GM12878 (cell line): ENCODE data around the gene MCEMP1. TPM values are rescaled to one million over a fixed set of nuclear protein-coding genes. Genes with fewer than 3 reads are reported as not detected.

ENCODE experiments used
- ASH2L ChIP-seq: fragments of 300-600, 200-600 bp; sonication (generic); IDR thresholded peaks from 2 replicates; pipeline ENCODE4 v1.6.1; 2017; ENCODE audit warnings: low read depth, mild to moderate bottlenecking, borderline replicate concordance
- BACH1 ChIP-seq: fragments of 450-650 bp; IDR thresholded peaks from 2 replicates; pipeline ENCODE4 v1.6.1; 2017; ENCODE audit warnings: mild to moderate bottlenecking, borderline replicate concordance
- BCL11A ChIP-seq: IDR thresholded peaks from 2 replicates; pipeline ENCODE4 v1.6.1; 2011; ENCODE audit warnings: low read depth, low read length
- BRCA1 ChIP-seq: IDR thresholded peaks from 2 replicates; pipeline ENCODE4 v1.6.1; 2011; ENCODE audit warnings: low read depth, low read length, improper control_type of control experiment
- CHD1 ChIP-seq: IDR thresholded peaks from 2 replicates; pipeline ENCODE4 v1.6.1; 2012; ENCODE audit warnings: low read depth, low read length, improper control_type of control experiment
- CREM ChIP-seq: IDR thresholded peaks from 2 replicates; pipeline ENCODE4 v1.6.1; 2014; ENCODE audit warnings: antibody characterized with exemption, low read depth
- EGR1 ChIP-seq, 2 experiments: IDR thresholded peaks; 1 replicate in 1 of 2; 2 replicates in 1 of 2; pipeline ENCODE4 v1.6.1; 2011 to 2012; ENCODE audit warnings: low read depth in 2 of 2, low read length in 2 of 2, borderline replicate concordance in 1 of 2, mild to moderate bottlenecking in 1 of 2, moderate library complexity in 1 of 2
- EP300 ChIP-seq, 2 experiments: fragments of 150-350 bp in 1 of 2; IDR thresholded peaks; 2 replicates each; pipeline ENCODE4 v1.6.1; 2011 to 2012; ENCODE audit warnings: low read depth in 2 of 2, low read length in 2 of 2, borderline replicate concordance in 1 of 2, improper control_type of control experiment in 1 of 2, inconsistent platforms in 1 of 2; ENCODE audit not compliant: control insufficient read depth in 1 of 2
- JUND ChIP-seq: IDR thresholded peaks from 2 replicates; pipeline ENCODE4 v1.6.1; 2012; ENCODE audit warnings: low read depth, mild to moderate bottlenecking, low read length, improper control_type of control experiment, moderate library complexity
- NFXL1 ChIP-seq: fragments of 450-650 bp; IDR thresholded peaks from 2 replicates; pipeline ENCODE4 v1.6.1; 2017; ENCODE audit warnings: antibody characterized with exemption, mild to moderate bottlenecking, borderline replicate concordance
- NFYA ChIP-seq: IDR thresholded peaks from 2 replicates; pipeline ENCODE4 v1.6.1; 2011; ENCODE audit warnings: low read depth, mild to moderate bottlenecking, low read length, improper control_type of control experiment, borderline replicate concordance
- NFYB ChIP-seq: IDR thresholded peaks from 2 replicates; pipeline ENCODE4 v1.6.1; 2011; ENCODE audit warnings: low read depth, mild to moderate bottlenecking, low read length, improper control_type of control experiment, moderate library complexity; ENCODE audit not compliant: insufficient read depth
- PAX5 ChIP-seq: IDR thresholded peaks from 2 replicates; pipeline ENCODE4 v1.6.1; 2011; ENCODE audit warnings: low read depth, low read length, borderline replicate concordance
- POLR2AphosphoS2 ChIP-seq: IDR thresholded peaks from 2 replicates; pipeline ENCODE4 v1.6.1; 2011; ENCODE audit warnings: low read depth, mild to moderate bottlenecking, low read length, improper control_type of control experiment, moderate library complexity
- RAD21 ChIP-seq: IDR thresholded peaks from 2 replicates; pipeline ENCODE4 v1.6.1; 2011; ENCODE audit warnings: mild to moderate bottlenecking, low read depth, low read length, moderate library complexity; ENCODE audit not compliant: insufficient read depth
- RBBP5 ChIP-seq: fragments of 200-600 bp; sonication (generic); conservative IDR thresholded peaks from 2 replicates; pipeline ENCODE4 v1.6.1; 2016
- STAT1 ChIP-seq: fragments of 450-650 bp; conservative IDR thresholded peaks from 2 replicates; pipeline ENCODE4 v1.6.1; 2014; ENCODE audit warnings: antibody characterized with exemption, mild to moderate bottlenecking
- SUZ12 ChIP-seq: fragments of 200-600 bp; sonication (generic); IDR thresholded peaks from one replicate; pipeline ENCODE4 v1.6.1; 2018; ENCODE audit warnings: antibody characterized with exemption, mild to moderate bottlenecking; ENCODE audit not compliant: unreplicated experiment
- polyA plus RNA-seq, 11 experiments: library from polyadenylated mRNA; depleted of rRNA in 4 of 11; unstranded in 6 of 11; stranded (reverse) in 5 of 11; fragments of >200 nt; fragmentation: Nextera tagmentation in 4 of 11; fragmentation: Illumina TruSeq in 1 of 11; extraction: Ambion mirVana in 4 of 11; extraction: Trizol in 1 of 11; gene quantifications; 1 replicate in 1 of 11; 2 replicates in 10 of 11; pipeline versions ENCODE4 v1.2.1 to v1.2.3, GENCODE V29; 2011 to 2016; ENCODE audit warnings: inconsistent platforms in 2 of 11, missing spikeins in 2 of 11, low read depth in 1 of 11
- total RNA-seq, 4 experiments: library from RNA; depleted of rRNA in 3 of 4; stranded (reverse); fragments of >200 nt in 3 of 4; fragmentation: Illumina TruSeq in 1 of 4; extraction: Trizol in 1 of 4; gene quantifications; 2 replicates each; pipeline versions ENCODE4 v1.2.1 to v1.2.3, GENCODE V29; 2013 to 2021
- TF ChIP-seq, protein P1 (sequence below): fragments of 450-650 bp; formaldehyde crosslinking; IDR thresholded peaks from 2 replicates; pipeline ENCODE4 v1.4.0; 2022; ENCODE audit warnings: mild to moderate bottlenecking, moderate library complexity
- TF ChIP-seq, protein P2 (sequence below): fragments of 450-650 bp; formaldehyde crosslinking; IDR thresholded peaks from 2 replicates; pipeline ENCODE4 v1.4.0; 2020; ENCODE audit warnings: mild to moderate bottlenecking, moderate library complexity
- TF ChIP-seq, protein P3 (sequence below): fragments of 450-650 bp; IDR thresholded peaks from 2 replicates; pipeline ENCODE4 v1.6.1; 2014; ENCODE audit warnings: mild to moderate bottlenecking

MCEMP1 gene
- total and polyA plus RNA-seq, 10 of the 15 experiments (the other 5 are each of a cell fraction or from before 2014, with no cell fraction given), result 0.08 to 0.55 (median 0.26) TPM; not detected in 1

DNA sequence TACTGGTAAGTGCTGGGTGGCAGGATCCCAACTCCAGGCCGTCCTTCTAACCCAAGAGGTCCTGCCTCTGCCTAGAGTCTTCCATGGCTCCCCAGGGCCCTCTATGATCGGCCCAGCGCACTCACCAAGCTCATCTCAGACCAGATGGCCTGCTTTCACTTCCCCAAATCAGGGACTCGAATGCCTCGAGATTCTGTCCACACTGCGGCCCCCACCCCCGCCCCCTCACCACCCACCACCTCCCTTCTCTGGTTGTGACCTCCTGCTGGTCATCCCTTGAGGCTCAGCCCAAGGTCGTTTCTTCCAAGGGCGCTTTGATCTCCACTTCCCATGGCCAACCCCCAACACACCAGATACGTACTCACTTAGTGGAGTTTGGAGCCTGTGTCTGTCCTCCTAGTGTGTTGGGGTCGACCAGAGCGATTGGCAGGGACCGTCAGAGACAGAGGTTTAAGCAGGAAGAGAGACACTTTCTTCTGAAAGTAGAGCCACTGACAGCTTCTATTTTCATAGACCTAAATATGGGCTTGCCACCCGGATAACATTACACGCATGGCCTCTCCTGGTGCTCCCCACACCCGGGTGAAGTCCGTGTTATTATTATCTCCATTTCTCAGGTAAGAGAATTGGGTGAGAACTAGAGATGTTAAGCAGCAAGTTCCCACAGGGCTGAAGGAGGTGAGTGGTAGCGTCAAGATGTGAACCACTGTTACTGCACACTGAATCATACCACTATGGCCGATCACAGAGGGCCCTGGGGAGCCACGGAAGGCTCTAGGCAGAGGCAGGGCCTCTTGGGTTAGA is 25.0 kb downstream of the MCEMP1 start, which contains the start of gene FCER2 (continued):
- no peak; the same call in 1 of the 2 replicates for TF ChIP-seq BACH1
- TF ChIP-seq ASH2L, result no peak
- peak; percentile 90 for TF ChIP-seq PAX5
- TF ChIP-seq BRCA1, result no peak
- no peak for TF ChIP-seq SUZ12
- TF ChIP-seq RBBP5, result no peak
- TF ChIP-seq, protein P1, sequence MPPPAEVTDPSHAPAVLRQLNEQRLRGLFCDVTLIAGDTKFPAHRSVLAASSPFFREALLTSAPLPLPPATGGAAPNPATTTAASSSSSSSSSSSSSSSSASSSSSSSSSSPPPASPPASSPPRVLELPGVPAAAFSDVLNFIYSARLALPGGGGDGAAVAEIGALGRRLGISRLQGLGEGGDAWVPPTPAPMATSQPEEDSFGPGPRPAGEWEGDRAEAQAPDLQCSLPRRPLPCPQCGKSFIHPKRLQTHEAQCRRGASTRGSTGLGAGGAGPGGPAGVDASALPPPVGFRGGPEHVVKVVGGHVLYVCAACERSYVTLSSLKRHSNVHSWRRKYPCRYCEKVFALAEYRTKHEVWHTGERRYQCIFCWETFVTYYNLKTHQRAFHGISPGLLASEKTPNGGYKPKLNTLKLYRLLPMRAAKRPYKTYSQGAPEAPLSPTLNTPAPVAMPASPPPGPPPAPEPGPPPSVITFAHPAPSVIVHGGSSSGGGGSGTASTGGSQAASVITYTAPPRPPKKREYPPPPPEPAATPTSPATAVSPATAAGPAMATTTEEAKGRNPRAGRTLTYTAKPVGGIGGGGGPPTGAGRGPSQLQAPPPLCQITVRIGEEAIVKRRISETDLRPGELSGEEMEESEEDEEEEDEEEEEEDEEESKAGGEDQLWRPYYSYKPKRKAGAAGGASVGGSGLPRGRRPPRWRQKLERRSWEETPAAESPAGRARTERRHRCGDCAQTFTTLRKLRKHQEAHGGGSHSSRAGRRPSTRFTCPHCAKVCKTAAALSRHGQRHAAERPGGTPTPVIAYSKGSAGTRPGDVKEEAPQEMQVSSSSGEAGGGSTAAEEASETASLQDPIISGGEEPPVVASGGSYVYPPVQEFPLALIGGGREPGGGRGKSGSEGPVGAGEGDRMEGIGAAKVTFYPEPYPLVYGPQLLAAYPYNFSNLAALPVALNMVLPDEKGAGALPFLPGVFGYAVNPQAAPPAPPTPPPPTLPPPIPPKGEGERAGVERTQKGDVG (CRISPR knock-in tag), result no peak
- TF ChIP-seq, protein P2, sequence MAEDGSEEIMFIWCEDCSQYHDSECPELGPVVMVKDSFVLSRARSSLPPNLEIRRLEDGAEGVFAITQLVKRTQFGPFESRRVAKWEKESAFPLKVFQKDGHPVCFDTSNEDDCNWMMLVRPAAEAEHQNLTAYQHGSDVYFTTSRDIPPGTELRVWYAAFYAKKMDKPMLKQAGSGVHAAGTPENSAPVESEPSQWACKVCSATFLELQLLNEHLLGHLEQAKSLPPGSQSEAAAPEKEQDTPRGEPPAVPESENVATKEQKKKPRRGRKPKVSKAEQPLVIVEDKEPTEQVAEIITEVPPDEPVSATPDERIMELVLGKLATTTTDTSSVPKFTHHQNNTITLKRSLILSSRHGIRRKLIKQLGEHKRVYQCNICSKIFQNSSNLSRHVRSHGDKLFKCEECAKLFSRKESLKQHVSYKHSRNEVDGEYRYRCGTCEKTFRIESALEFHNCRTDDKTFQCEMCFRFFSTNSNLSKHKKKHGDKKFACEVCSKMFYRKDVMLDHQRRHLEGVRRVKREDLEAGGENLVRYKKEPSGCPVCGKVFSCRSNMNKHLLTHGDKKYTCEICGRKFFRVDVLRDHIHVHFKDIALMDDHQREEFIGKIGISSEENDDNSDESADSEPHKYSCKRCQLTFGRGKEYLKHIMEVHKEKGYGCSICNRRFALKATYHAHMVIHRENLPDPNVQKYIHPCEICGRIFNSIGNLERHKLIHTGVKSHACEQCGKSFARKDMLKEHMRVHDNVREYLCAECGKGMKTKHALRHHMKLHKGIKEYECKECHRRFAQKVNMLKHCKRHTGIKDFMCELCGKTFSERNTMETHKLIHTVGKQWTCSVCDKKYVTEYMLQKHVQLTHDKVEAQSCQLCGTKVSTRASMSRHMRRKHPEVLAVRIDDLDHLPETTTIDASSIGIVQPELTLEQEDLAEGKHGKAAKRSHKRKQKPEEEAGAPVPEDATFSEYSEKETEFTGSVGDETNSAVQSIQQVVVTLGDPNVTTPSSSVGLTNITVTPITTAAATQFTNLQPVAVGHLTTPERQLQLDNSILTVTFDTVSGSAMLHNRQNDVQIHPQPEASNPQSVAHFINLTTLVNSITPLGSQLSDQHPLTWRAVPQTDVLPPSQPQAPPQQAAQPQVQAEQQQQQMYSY, result no peak
- TF ChIP-seq EGR1 (IDR thresholded peaks at IDR 0.05; ENCODE audit: borderline replicate concordance in 1 of 2, low read depth in 2 of 2, low read length in 2 of 2), result peak in 1 of 2 experiments; percentile 94; a peak in 2 of 3 replicates
- TF ChIP-seq JUND, result no peak
- no peak for TF ChIP-seq NFXL1
- 0 out of 2 replicates have a peak, but pooled peaks have one; percentile 20 for TF ChIP-seq RAD21
- no peak; the same call in 1 of the 2 replicates for TF ChIP-seq CHD1
- peak; percentile 50 for TF ChIP-seq CREM
- no peak for TF ChIP-seq NFYA
- peak; percentile 48 to 81; a peak in 2 of 4 replicates for TF ChIP-seq EP300 (IDR thresholded peaks at IDR 0.05; ENCODE audit: borderline replicate concordance in 1 of 2, control insufficient read depth in 1 of 2, low read depth in 2 of 2, low read length in 2 of 2)
- TF ChIP-seq, protein P3, sequence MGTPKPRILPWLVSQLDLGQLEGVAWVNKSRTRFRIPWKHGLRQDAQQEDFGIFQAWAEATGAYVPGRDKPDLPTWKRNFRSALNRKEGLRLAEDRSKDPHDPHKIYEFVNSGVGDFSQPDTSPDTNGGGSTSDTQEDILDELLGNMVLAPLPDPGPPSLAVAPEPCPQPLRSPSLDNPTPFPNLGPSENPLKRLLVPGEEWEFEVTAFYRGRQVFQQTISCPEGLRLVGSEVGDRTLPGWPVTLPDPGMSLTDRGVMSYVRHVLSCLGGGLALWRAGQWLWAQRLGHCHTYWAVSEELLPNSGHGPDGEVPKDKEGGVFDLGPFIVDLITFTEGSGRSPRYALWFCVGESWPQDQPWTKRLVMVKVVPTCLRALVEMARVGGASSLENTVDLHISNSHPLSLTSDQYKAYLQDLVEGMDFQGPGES, result no peak
- peak; percentile 39; the same call in 1 of the 2 replicates for TF ChIP-seq POLR2AphosphoS2
- TF ChIP-seq NFYB, result no peak
- TF ChIP-seq STAT1, result no peak
- peak; percentile 82; the same call in 1 of the 2 replicates for TF ChIP-seq BCL11A
